ENCODE results near the gene ZNF831.

Gene ZNF831

GRCh38 chr20:59269411-59270025 lies 105.9 kb downstream of the ZNF831 start:
- Histone ChIP-seq H3K4me2 (ENCODE audit: low read length) (no peak overlapping the region), H3K9me2 (replicated peaks; ENCODE audit: control insufficient read depth, low read length) (no peaks in the 10 kb centered on the region), H3K27ac (ENCODE audit: low read depth, low read length) (no peak overlapping the region), H3K79me2 (ENCODE audit: control insufficient read depth, low read length) (no peaks in the 10 kb centered on the region), H4K20me1 (ENCODE audit: control insufficient read depth, insufficient read depth, low read depth, low read length) (no peaks in the 10 kb centered on the region), H3F3A (ENCODE audit: control insufficient read depth, insufficient read depth) (no peaks in the 10 kb centered on the region), H3K4me1 (ENCODE audit: control insufficient read depth, low read length) (peaks cover 7% of the 10 kb centered on the region; the same call in 1 of the 2 replicates), H3K4me3 (ENCODE audit: low read length) (no peak overlapping the region), H3K36me3 (ENCODE audit: control insufficient read depth, low read length) (no peaks in the 10 kb centered on the region), H3K27me3 (ENCODE audit: control insufficient read depth, low read length) (peaks cover 33% of the 10 kb centered on the region), H3K9me3 (ENCODE audit: control insufficient read depth, insufficient read depth, low read length) (no peaks in the 10 kb centered on the region)
- TF ChIP-seq EZH2phosphoT487 (IDR thresholded peaks at IDR 0.05; ENCODE audit: borderline replicate concordance, low read length), result no peak
- TF ChIP-seq CTCF (IDR thresholded peaks at IDR 0.05; ENCODE audit: low read depth, low read length, poor library complexity, severe bottlenecking), result no peak

GRCh38 chr20:59270380-59270779 lies 106.8 kb downstream of the ZNF831 start:
- Histone ChIP-seq H3K79me2 (ENCODE audit: control insufficient read depth, low read length) (no peaks in the 10 kb centered on the region), H3K4me1 (ENCODE audit: control insufficient read depth, low read length) (peaks cover 7% of the 10 kb centered on the region; the same call in 1 of the 2 replicates), H3F3A (ENCODE audit: control insufficient read depth, insufficient read depth) (no peaks in the 10 kb centered on the region), H3K9me3 (ENCODE audit: control insufficient read depth, insufficient read depth, low read length) (no peaks in the 10 kb centered on the region), H3K4me2 (ENCODE audit: low read length) (no peak overlapping the region), H3K9me2 (replicated peaks; ENCODE audit: control insufficient read depth, low read length) (no peaks in the 10 kb centered on the region), H3K36me3 (ENCODE audit: control insufficient read depth, low read length) (no peaks in the 10 kb centered on the region), H3K4me3 (ENCODE audit: low read length) (no peak overlapping the region), H3K27ac (ENCODE audit: low read depth, low read length) (no peak overlapping the region), H3K27me3 (ENCODE audit: control insufficient read depth, low read length) (peaks cover 31% of the 10 kb centered on the region), H4K20me1 (ENCODE audit: control insufficient read depth, insufficient read depth, low read depth, low read length) (no peaks in the 10 kb centered on the region)
- TF ChIP-seq CTCF (IDR thresholded peaks at IDR 0.05; ENCODE audit: low read depth, low read length, poor library complexity, severe bottlenecking) (no peak), EZH2phosphoT487 (IDR thresholded peaks at IDR 0.05; ENCODE audit: borderline replicate concordance, low read length) (no peak)

- TF ChIP-seq EZH2phosphoT487 (IDR thresholded peaks at IDR 0.05; ENCODE audit: borderline replicate concordance, low read length), result no peak
- no peak for TF ChIP-seq CTCF (IDR thresholded peaks at IDR 0.05; ENCODE audit: low read depth, low read length, poor library complexity, severe bottlenecking)
- H3K4me1 ChIP-seq (ENCODE audit: control insufficient read depth, low read length), result peaks cover 7% of the 10 kb centered on the region; the same call in 1 of the 2 replicates
- H3K36me3 ChIP-seq (ENCODE audit: control insufficient read depth, low read length), result no peaks in the 10 kb centered on the region
- no peak overlapping the region for H3K4me3 ChIP-seq (ENCODE audit: low read length)
- no peak overlapping the region for H3K4me2 ChIP-seq (ENCODE audit: low read length)
- H3K9me3 ChIP-seq (ENCODE audit: control insufficient read depth, insufficient read depth, low read length), result no peaks in the 10 kb centered on the region
- peaks cover 14% of the 10 kb centered on the region for H3K27me3 ChIP-seq (ENCODE audit: control insufficient read depth, low read length)
- no peaks in the 10 kb centered on the region for H4K20me1 ChIP-seq (ENCODE audit: control insufficient read depth, insufficient read depth, low read depth, low read length)
- no peak overlapping the region for H3K27ac ChIP-seq (ENCODE audit: low read depth, low read length)
- H3F3A ChIP-seq (ENCODE audit: control insufficient read depth, insufficient read depth), result no peaks in the 10 kb centered on the region
- no peaks in the 10 kb centered on the region for H3K9me2 ChIP-seq (replicated peaks; ENCODE audit: control insufficient read depth, low read length)
- H3K79me2 ChIP-seq (ENCODE audit: control insufficient read depth, low read length), result no peaks in the 10 kb centered on the region
Measured at GRCh38 chr20:59273739-59274357, 110.2 kb downstream of the ZNF831 start.
